ENCODE results near the gene SSBP2.
"Not testable (repeated sequence)": the region's sequence is repeated elsewhere in the genome, so short reads cannot be mapped to it uniquely, and the experiment has no call there.

Gene SSBP2

DNA sequence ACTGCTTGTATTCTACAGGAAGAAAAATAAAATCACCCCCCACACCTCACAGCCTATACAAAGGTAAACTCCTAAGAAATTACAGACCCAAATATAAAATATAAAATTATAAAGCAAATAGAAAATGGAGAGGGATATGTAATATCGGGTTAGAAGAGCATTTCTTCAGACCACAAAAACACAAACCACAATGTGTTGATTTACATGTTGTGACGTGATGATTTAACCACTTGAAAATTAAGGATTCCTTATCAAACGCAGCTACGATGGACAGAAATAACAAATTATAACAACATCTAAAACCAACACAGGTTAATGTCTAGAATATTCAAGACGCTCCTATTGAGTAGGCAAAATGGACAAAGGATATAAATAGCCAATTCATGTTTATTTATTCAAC is 26.3 kb downstream of the SSBP2 start:
- DNase-seq: no peak

DNA sequence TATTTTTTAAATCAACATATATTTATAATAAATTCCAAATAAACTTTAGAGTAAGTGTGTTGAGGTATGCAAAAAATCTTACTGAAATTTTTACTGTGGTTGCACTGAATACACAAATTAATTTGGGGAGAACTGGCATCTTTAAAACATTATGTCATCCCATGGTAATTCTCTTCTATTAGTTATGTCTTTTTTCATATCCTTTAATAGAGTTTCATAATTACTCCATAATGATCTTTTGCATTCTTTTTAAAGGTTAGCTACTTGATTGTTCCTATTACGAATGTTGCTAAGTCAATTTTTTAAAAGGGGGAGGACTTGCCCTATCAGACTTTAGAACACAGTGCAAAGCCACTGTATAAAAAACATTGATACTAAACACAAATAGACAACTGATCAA is 26.8 kb downstream of the SSBP2 start:
- no peak for DNase-seq

DNA sequence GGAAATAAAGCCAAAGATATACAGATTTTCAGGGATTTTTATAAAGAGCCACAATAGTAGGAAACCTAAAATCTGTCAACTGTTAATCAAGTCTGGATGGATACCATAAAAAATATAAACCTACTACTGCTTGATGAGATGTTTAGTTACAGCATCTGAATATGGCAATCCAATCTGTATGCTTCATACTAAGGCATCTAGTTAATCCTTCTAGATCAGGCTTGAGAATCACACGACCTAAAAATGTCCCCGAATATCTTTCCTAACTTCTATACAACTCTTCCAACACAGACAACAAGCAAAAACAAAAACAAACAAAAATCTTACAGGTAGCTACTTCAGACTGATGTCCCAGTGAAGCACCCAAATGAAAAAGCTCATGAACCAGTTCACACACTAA is 29.8 kb downstream of the SSBP2 start:
- no peak for DNase-seq

DNA sequence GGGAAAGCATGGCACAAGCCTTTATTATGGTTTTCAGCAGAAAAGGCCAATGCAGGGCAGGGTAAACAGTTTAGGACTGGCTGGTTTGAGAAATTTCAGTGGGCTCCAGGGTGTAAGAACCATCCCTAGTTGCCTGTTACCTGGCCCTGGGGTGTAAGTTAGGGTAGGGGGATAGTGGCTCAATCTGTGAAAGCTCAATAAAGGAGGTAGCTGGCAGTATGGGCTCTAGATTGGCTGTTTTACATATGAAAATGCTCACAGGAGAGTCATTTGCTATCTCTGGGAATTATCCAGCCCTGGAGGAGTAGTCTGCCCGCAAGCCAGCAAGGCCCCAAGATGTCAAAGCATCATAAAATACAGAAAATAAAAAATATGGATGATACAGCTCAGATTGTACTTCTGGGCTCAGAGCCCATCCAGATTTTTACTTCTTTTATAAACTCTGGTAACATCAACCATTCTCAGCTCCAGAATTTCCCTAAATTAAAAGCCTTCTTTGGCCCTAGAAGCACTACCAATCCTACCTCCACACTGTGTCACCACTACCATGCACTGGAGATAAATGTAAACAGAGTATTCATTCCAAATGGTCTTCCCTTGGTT is 31.1 kb downstream of the SSBP2 start:
- no peak for DNase-seq

DNA sequence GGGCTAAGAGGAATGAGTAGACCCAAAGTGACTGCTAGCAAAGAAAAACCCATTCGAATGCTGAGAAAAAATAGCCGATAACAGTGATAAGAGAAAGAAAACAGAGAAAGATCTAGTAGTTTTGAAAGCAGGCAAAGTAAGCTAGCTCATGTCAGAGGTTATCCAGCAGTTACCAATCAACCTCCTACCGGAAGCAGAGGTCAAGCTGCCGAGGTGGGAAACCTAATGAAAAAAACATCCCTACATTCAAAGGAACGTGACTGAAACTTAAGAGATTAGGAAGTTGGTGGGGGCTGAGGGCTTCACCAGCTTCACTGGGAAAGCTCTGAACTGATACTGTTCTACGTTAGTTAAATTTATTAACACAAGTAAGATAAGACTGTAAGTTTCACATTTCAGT is 32.6 kb downstream of the SSBP2 start:
- DNase-seq: no peak

DNA sequence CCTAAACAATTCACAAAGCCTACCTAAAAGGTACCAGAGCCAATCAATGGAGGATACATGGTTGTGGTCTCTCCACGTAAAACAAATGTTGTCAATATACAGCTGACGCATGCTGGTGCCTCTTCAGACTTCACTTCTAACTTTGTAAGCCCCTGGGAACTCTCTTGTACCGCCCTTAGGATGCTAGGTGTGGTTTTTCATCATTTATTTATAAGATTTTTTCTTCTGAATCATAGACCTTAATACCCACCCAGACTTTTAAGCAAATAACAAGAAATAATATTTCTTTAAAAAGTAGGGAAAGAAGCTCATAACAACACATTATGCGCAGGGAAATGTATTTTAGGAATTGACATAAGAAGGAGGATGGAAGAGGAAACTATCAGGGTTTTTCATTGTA is 33.0 kb downstream of the SSBP2 start:
- no peak for DNase-seq

DNA sequence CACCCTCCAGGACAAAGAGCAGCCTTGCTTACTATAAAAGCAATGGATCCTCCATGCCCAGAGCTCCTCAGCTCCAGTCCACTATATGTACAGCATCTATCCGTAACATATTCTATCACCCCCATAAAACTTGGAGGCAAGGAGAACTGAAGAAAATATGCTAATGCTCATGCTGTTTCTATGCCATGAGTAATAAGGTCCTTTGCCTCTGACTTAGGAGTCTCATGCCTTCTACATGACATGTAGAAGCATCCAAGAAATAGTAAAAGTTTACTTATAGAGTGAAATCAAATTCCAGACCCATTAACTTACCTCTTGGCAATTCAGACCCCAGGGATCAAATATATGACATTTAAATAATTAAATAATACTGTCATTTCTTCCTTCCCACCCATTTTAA is 33.7 kb downstream of the SSBP2 start:
- no peak for DNase-seq

DNA sequence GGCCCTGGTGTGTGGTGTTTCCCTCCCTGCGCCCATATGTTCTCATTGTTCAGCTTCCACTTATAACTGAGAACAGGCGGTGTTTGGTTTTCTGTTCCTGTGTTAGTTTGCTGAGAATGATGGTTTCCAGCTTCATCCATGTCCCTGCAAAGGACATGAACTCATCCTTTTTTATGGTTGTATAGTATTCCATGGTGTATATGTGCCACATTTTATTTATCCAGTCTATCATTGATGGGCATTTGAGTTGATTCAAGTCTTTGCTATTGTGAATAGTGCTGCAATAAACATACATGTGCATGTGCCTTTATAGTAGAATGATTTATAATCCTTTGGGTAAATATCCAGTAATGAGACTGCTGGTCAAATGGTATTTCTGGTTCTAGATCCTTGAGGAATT is 36.8 kb downstream of the SSBP2 start:
- DNase-seq: not testable (repeated sequence)

DNA sequence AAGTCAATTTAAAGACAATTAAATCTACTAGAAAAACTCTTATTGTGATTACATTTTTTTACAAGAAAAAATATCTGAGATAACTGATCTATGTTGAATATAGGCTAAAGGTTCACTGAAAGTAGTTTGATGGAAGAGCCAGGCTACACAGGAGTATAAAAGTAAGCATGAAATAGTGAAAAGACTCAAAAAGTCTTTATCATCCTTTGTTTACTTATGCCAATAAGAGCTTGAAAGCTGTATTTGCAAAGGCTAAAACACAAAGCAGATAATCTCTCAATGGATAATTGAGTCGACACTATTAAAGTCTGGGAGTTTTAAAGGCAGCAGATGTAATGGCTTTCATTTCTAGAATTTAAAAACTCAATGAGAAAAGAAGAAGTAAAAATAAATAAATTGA is 42.0 kb downstream of the SSBP2 start:
- DNase-seq: no peak

DNA sequence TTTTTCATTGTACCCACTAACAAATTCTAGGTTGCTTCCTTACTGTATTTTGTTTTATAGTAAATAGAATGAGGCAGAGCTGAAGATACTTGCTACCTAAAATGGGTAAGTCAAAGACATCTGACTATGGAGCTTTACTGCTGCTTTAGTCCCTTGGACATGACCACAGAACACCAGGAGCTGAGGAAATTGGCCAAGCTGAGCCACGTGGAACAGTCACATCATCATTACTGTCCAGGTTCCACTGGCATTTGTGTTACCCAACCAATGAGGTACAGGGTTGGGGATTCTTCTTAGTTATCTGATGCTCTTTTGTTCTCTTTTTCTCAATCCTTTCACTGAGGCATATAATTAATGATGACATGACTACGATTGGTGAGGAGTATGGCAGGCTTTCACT is 47.1 kb downstream of the SSBP2 start:
- no peak for DNase-seq

DNA sequence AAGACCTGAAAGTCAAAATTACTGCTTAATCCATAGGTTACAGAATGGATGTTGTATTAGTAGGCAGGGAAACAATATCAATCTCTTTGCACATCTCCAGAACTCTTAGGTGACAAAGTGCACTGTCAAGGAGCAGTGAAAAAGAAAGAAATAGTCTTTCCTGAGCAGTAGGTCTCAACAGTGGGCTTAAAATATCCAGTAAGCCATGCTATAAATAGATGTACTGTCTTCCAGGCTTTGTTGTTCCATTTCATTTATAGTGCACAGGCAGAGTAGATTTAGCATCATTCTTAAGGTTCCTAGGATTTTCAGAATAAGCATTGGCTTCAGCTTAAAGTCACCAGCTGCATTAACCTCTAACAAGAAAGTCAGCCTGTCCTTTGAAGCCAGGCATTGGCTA is 50.7 kb downstream of the SSBP2 start:
- no peak for DNase-seq

DNA sequence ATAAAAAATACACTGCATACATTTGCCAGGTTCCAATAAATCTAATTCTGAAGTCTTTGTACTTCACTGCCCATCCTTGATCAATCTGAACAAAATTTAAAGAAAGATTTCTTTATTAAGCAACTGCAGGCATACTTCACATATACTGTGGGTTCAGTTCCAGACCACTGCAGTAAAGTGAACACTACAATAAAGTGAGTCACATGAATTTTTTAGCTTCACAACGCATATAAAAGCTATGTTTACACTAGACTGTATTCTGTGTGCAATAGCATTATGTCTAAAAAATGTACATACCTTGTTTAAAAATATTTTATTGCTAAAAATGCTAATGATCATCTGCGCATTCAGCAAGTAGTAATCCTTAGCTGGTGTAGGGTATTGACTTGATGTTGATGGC is 52.1 kb downstream of the SSBP2 start:
- no peak for DNase-seq

DNA sequence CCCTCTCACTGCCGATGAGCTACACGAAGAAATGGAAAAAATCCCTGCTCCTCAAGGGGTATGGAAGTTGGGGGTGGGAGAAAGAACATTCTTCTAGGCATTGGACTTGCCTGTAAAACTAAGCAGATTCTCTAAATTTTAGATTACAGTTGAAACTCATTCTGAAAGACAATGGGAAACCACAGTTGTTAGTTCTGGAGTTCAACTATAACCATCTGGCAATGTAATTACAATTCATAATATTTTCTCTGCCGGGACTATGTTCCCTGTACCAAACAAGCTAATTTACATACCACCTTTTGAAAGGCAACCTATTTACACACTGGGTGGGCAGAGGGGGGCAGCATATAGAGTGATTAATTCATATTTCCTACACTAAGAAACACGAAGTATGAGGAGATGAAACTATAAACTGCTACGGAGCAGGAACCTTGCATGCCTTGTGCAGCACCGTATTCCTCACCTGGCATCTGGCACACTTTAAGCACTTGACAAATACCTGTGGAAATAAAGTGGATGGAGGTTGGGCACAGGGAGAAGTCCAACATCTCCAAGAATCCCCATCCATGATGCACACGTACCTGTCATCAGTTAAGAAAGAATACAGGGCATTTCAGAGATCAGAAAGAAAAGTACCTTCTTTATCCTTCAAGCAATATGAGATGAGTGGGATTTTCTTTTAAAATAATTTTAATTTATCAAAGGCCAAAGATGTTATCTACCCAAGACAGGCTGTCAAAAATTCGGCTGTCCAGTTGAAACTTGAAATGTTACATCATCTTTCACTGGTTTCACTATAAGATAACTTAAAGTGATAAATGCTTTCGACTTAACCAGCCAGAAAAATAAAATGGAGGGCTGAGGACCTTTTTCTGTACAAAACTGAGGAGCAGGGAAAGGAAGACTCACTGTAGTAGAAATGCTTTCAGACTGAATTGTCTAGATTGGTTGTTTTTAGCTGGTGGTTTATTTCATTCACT is 54.2 kb downstream of the SSBP2 start:
- no peak for DNase-seq

DNA sequence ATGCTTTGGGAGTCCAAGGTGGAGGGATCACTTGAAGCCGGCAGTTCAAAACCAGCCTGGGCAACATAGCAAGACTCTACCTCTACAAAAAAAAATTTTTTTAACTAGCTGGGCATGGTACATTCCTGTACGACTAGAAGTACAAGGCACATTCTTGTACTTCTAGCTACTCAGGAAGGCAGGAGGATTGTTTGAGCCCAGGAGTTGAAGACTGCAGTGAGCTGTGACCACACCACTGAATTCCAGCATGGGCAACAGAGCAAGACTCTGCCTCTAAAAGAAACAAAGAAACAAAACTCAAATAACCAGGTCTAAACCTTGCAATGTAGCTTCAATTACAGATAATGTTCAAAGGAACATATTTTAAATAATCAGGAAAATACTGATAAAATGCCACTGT is 56.2 kb downstream of the SSBP2 start:
- no peak for DNase-seq

DNA sequence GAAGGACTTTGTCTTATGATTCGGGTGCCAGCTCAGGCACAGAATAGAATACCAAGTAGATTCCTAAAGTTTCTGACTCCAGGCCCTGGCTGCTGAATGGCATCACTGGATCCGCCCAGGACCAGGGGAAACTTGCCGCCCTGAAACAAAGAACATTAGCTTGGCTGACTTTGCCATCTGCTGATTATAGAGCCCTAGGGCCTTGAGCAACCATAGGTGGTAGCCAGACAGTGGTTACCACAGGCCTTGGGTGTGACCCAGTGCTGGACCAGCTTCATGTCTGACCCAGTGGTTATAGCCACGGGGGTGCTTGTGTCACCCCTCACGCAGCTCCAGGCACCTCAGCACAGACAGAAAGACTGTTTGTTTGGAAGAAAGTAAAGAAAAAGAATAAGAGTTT is 62.7 kb downstream of the SSBP2 start:
- DNase-seq: no peak

DNA sequence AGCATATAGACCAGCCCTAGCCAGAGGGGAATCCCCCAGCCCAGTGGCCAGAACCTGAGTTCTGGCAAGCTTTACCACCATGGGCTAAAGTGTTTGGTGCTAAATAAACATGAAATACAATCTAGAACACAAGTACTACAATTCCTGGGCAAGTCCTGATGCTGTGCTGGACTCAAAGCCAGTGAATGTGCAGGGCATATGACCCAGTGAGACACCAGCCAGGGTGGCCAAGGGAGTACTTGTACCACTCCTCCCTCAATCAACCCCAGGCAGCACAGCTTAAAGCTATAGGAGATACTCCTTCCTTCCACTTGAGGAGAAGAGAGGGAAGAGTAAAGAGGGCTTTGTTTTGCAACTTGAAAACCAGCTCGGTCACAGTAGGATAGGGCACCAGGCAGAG is 63.6 kb downstream of the SSBP2 start:
- no peak for DNase-seq

DNA sequence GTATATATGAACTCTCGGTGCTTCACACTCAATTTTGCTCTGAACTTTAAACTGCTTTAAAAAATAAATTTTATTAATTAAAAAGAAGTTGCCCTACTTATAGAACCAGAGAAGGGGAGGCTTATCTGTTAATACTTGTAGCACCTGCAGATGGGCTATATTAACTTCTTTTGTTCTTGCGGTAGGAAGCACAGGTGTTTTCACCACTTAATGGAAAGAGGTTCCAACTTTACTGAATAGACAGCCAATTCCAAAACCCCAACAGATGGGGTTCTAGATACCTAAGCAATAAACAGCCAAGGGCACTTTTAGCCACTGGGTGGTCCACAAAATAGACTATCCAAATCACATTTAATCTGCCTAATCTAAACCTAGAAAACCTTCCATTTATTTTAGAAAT is 65.4 kb downstream of the SSBP2 start:
- no peak for DNase-seq

DNA sequence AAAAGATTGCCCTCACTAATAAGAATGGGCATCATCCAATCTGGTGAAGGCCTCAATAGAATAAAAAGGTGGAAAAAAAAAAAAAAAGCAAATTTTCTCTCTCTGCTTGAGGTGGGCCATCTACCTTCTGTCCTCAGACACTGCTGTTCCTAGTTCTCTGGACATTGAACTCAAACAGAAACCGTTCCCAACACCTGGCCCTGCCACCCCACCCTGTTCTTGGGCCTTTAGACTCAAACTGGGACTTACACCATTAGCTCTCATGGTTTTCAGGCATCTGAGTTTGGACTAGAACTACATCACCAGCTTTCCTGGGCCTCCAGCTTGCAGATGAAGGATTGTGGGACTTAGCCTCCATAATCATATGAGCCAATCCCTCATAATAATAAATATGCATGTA is 71.0 kb downstream of the SSBP2 start:
- no peak for DNase-seq

DNA sequence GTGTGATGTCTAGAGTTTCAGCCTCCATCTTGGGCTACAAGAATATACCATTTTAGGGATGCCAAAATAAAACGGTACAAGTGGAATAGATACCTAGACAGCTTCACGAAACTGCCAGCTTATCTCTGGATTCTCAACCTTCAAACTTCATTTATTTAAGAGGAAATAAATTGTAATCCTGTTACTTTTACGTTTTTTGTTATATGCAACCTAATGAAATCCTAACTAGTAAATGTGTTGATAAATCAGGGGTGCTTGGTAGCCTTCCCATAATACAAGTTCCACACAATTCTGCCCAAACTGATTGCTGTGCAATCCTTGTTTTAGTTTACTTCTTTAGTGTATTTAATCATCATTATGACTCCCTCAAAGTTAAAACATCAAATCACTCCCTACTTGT is 75.5 kb downstream of the SSBP2 start:
- no peak for DNase-seq

DNA sequence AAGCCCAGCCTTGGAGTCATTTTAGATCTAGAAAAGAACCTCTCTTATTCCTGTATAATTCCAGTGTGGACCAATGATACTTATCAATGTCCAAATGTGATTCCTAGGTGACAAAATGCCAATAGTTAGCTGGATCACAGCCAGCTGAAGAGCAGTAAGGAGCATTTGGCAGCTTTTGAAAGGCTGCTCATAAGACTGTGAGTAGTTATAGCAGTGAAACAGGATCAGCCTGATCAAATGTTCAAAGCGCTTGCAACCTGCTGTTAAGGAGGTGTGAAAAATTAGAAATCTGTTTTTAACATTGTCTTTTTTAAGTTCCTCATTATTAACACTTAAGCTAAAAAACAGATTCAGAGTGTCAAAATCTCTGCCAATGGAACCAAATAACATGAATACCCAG is 85.1 kb downstream of the SSBP2 start:
- no peak for DNase-seq

DNA sequence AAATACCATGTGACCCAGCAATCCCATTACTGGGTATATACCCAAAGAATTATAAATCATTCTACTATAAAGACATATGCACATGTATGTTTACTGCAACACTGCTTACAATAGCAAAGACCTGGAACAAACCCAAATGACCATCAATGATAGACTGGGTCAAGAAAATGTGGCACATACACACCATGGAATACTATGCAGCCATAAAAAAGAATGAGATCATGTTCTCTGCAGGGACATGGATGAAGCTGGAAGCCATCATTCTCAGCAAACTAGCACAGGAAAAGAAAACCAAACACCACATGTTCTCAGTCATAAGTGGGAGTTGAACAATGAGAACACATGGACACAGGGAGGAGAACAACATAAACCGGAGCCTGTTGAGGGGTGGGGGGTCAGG is 90.3 kb downstream of the SSBP2 start:
- DNase-seq: not testable (repeated sequence)

DNA sequence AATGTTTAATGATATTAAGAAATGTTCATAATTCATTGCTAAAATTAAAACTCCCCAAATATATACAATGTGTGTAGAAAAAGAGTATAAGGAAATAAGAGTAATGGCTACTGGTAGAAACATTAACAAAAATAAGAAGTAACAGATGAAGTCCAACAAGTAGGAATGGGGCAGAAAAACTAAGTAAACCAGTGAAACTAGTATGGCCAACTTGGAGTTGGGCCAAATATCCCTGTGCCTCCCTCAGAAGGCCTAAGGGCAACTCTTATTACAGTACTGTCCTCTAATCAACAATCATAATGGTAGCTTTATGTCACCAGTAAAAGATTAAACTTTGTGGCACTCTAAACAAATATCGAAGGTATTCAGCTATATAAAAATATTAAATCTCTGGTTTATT is 93.5 kb downstream of the SSBP2 start:
- DNase-seq: no peak

DNA sequence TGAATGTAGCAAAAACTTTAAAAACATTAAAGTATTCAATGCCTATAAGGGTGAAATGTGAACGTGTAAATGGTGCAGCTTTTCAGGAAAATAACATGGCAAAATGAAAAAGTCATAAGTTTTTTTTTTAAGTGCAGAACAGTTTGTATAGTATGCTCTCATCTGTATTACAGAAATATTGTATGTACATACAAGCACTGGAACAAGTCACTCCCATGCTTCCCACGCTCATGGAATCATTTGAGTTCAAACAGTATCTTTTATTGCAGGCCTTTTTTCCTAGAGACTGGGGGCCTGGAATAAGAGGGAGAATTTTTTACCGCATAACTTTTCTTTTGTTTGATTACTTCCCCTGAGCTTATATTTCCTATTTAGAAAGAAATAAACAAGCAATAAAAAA is 94.1 kb downstream of the SSBP2 start:
- DNase-seq: no peak

DNA sequence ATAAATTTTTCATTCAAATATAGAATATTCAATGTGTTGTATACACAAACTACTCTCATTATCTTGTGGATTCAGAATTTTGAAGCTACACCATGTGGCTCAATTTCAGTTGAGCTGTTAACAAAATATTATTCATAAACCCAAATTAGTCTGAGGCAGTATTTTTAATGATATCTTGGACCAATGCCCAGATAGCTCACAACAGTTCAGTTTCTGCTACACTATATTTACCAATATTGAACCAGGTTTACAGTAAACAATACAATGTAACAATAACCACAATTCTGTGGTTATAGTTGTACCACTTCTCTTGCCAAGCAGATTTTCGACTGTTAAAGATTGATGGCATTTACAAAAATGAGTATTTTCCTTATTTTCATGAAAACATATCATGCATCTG is 99.9 kb downstream of the SSBP2 start:
- no peak for DNase-seq
